HG03097 (cell line): ENCODE results near the gene COPE.
"Not testable (repeated sequence)": the region's sequence is repeated elsewhere in the genome, so short reads cannot be mapped to it uniquely, and the experiment has no call there.

Source experiments
- ATAC-seq: cut with Tn5 transposase; IDR thresholded peaks from one replicate; pipeline ENCODE4 v1.9.1; 2021; ENCODE audit not compliant: unreplicated experiment, low FRiP score

The COPE gene

DNA sequence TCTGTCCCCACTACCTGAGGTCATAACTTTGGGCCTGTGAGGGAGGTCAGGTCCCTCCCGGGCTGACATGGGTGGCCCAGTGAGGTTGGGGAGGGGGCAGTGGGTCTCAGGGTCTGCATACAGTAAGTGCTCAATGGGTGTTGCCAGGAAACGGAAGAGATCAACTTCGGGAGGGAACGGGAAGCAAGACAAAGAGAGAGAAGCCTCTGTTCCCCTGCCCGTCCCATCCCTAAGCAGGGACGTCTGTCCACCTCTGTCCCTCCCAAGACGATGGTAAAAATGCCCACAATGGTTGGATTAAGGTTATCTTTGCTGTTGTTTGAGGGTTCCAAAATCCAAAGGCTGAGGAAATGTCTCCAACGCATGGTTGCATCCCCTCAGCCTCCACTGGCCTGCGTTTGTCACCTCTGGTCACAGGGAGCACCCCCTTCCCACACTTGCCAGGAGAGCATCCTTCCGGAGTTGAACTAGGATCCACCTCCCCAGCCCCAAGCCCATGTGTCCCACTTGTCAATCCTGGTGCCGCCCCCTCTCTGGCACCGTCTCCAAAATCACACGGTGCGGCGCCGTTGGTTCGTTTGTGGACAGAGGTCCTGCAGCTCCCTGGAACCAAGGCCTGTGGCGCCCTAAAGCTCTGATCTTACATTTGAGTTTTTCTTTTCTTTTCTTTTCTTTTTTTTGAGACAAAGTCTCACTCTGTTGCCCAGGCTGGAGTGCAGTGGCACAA is 22.6 kb upstream of the COPE start:
- no peak for ATAC-seq

DNA sequence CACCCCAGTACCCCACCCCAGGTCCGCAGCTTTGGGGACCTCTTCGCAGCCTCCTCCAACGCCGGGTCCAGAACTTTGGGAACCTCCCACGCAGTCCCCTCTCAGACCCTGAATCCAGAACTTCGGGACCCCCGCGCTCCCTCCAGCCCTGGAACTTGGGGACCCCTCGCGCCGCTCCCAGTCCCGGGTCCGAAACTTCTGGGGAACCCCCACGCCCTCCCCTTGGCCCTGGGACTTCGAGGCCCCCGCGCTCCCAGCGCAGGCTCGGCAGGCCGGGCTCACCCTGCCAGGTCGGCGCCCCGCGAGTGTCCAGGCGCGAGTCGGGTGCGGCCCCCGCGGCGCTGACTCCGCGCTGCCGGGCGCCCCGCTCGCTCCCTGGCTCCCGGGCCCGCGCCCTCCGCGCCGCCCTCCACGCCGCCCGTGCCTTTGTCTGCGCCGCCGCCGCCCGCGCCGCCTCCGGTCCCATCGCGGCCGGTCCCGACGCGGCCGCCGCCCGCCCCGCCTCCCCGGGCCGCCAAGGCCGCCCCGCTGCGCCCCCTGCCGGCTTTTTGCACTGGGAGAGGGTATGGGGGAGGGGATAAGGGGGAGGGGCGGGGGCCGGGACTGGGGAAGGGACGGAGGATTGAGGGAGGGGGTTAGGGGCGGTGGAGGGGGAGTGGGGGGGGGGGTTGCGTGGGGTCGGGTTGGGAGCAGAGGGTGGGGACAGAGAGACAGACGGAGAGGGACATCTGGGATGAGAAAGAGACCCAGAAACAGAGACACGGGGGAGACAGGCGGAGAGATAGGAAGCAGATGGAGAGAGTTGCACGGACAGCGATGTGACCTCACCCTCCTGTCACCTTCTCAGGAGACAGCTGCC is 21.8 kb upstream of the COPE start, which contains the start of gene HOMER3:
Gene HOMER3 (minus strand): TSS at position 449 of the 859 bp plus-strand sequence. CDS start 2,235 bp downstream, outside the sequence.
- no peak for ATAC-seq

DNA sequence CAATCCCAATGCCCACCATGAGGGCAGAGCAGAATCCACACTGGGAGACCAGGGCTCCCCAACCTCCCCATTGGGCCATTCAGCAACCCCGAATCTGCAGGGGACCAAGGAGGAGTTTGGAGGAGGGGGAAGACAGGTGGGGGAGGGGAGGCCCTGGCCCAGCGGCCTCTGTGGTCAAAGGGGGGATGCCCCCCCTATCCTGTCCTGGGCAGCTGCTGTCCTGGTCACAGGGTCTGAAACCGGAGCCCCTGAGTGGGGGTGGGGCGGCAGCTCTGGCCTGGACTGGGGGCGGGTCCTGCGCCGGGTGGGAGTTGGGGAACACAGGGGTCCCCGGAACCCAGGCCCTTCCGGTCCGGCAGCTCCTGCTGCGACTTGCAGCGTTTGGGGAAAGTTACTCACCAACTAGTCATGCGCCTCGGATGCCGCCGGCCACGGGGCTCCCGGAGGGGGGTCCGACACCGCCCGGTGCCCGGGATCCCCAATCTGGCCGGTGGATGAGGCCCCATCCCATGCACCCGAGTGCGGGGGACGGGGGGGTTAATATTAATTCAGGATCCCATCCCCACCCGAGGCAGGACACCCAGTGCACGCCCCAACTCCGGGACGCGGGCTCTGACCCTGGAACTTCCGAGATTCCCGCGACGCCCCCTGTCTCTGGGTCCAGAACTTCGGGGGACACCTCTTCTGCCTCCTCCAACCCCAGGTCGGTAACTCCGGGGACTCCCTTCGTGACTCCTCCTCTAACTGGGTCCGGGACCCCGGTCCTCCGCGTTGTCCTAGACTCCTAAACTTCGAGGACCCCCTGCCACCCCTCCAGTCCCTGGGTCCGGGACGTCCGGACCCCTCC is 21.0 kb upstream of the COPE start:
- ATAC-seq = no peak

DNA sequence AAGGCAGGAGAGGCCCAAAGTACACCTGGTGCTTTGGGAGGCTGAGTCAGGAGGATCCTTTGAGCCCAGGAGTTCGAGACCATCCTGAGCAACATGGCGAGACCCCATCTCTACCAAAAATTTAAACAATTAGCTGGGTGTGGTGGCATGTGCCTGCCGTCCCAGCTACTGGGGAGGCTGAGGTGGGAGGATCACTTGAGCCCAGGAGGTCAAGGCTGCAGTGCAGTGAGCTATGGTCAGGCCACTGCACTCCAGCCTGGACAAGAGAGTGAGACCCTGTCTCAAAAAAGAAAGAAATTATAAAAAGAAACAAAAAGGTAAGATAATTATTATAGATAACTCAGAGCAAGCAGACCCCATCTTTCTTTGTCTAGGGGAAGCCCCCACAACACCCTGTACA is 20.0 kb upstream of the COPE start:
- ATAC-seq = no peak

DNA sequence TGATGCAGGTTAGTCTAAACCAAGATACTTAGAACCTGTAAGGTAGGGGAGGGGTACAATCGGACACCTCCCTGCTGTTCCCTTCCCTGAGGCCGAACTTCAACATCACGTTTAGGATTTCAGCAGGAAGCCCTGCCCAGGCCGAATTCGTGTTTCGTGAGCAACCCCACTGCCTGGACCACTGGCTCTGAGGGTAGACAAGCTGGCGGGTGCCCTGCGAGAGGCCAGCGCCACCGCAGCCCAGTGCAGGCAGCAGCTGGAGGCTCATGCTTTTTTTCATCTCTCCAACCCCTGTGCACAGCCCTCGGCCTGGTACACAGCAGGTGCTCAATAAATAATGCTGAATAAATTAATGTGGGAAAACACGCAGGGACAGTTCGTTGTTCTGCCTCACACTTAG is 14.1 kb upstream of the COPE start:
- no peak for ATAC-seq

DNA sequence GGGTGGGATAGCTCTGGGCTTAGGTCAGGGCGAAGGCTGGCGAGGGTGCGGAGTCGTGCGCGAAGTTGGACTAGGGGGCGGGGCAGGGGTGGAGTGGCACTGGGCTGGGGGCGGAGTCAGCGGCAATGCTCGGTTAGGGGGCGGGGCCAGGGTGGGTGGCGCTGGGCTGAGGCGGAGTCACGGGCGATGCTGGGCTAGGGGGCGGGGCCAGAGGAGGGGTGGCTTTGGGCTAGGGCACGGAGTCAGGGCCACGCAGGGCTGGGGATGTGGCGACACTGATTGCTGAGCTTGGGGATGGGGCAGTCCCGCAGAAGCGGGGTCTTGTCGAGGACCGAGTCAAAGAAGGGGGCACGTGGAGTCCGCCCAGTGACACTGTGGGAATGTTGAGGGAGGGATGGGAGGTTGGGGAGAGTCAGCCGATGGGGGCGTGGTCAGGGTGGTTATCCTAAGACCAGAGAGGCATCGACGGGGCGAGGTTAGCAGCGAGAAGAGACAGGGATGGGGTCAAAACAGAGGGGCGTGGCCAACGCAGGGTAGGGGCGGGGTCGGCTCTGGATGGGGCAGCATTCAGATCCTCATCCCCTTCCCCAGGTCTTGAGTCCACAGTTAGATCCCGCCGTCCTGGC is 13.1 kb upstream of the COPE start:
- ATAC-seq = no peak

DNA sequence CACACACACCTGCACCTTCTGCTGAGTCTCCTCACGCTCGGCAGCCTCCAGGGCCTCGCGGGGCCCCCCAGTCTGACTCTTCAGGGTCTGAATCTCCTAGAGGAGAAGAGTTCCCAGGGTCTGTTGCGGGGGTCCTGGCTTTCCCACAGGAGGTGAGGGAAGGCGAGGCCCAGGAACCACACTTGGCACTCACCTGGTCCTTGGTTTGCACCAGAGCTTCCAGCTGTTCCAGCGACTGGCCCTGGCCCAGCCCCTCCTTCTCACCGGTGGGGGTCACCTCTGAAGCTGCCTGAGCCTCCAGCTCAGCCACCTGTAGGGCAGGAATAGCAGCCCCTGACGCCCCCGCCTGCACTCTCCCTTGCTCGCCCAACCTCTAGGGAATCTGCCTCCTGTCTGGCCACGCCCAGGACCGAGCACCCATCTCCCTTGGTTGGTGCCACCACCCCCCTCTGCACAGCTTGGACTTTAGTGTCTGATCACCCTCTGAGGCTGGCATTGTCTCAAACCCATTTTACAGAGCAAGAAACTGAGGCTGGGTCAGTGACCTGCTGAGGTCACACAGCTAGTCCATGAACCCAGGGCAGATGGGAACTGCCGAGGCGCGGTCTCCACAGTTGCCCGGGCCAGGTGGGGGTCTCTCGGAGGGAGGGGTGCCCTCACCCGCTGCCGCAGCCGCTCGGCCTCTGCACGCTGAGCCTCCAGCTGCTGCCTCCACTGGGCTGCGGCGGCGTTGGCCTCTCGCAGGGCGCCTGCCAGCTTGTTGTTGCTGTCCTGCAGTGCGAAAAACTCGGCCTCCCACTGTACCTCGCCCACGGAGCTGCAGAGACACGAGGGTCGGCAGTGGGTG is 12.4 kb upstream of the COPE start:
- ATAC-seq = no peak

DNA sequence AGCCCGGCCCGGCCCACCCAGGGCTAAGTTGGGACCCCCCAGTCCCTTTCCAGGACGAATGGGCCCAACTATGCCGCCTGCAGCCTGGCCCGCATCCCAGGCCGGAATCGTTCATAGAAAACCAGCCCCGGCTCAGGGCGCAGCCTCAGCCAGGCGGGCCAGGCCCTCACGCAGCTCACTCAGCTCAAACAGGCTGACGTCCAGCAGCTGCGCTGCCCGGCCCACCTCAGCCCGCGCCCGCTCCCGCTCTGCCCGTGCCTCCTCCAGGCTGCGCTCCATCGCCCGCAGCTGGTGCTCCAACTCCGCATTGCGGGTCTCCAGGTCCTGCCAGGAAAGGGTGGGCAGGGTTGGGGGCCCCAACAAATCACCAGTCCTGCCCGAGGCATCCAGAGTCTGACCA is 10.1 kb upstream of the COPE start:
- no peak for ATAC-seq

DNA sequence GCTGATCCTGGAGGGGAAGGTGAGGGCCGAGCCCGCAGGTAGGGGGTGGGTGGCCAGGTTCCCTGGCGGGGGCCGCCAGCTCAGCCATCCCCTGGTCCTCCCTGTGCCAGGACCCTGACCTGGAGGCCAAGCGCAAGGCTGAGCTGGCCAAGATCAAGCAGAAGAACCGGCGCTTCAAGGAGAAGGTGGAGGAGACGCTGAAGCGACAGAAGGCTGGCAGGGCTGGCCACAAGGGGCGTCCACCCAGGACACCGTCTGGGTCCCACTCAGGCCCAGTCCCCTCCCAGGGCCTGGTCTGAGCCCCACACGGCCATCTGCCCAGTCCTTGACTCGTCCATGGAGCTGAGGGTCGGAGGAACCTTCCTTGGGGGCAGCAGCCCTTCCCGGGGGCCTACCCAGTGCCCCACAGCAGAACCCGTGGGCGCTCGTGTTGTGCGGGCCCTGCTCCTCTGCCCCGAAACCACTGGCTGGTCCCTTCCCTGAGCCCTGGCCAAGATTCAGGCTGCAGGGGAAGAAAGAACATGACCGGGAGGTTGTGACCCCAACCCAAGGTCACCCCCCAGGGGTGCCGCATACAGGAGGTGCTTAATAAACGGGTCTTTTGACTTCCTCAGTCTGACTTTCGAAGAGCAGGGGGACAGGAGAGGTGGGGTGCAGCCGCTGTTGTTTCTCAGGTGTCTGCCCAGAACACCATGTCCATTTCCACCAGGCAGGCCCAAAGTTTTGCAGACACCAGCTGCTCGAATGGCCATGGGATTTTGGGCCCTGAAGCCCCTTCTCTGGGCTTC is 9.0 kb upstream of the COPE start:
- no peak for ATAC-seq

DNA sequence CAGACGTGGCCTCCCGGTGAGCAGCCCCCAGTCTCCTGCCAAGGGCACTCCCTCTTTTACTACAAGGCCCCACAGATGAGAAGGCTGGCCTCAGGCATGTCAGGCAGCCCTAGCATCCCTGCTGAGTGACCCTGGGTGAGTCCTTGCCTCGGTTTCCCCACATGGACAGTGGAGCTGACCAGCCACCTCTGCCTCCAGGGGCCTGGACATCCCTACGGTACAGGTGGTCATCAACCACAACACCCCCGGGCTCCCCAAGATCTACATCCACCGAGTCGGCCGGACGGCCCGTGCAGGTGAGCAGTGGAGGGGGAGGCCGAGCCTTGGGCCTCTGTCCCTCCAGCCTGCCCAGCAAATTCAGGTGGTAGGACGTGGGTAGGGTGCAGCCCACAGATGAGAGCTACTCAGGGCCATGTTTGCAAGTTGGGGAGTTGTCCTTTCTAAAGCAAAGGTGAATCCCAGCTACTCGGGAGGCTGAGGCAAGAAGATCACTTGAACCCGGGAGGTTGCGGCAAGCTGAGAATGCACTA is 5.6 kb upstream of the COPE start:
- no peak for ATAC-seq

DNA sequence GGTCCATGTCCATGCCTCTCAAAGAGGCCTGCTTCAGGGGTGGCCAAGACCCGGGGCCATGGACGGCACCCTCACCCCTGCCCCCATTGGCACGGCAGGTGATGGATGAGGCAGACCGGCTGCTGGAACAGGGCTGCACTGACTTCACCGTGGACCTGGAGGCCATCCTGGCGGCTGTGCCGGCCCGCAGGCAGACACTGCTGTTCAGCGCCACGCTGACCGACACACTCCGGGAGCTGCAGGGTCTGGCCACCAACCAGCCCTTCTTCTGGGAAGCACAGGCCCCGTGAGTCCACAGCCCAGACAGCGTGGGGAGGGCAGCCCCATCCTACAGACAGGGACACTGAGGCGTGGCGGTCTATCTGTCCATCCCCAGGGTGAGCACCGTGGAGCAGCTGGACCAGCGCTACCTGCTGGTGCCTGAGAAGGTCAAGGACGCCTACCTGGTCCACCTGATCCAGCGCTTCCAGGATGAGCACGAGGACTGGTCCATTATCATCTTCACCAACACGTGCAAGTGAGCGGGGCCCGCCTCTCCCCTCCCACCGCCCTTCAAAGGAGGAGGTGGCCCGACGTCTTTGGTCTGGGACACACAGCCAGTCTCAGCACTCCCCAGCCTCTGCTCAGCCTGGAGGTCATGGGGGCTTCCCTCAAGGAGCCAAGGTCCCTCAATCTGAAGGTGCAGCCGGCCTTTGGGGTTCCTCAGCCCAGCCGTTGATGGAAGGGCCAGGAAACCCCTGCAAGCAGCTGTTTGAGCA is 3.2 kb upstream of the COPE start:
- ATAC-seq = no peak

DNA sequence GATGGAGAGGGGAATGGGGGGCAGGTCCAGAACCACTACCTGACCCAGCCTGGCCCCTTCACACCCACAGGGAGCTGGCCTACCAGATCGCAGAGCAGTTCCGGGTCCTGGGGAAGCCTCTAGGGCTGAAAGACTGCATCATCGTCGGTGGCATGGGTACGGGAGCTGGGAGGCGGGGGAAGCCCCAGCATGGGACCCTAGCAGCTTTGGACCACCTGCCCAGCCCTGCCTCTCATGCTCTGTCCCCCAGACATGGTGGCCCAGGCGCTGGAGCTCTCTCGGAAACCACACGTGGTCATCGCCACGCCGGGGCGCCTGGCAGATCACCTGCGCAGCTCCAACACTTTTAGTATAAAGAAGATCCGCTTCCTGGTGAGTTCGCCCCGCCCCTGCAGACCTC is 2.4 kb upstream of the COPE start:
- no peak for ATAC-seq

DNA sequence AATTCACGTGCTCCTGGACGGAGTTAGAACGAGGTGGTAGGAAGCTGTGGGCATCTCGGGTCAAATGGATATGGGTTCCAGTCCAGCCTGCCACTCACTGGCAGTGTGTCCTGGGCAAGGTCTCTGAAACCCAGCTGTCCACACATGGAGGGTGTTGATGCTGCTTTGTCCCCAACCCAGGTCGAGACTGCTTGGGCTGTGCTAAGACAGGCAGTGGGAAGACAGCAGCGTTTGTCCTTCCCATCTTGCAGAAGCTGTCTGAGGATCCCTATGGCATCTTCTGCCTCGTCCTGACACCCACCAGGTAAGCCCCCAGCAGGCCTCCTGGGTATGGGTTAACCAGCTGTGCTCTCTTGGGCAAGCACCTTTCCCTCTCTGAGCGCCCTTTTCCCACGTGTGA is 1.2 kb upstream of the COPE start:
- no peak for ATAC-seq

DNA sequence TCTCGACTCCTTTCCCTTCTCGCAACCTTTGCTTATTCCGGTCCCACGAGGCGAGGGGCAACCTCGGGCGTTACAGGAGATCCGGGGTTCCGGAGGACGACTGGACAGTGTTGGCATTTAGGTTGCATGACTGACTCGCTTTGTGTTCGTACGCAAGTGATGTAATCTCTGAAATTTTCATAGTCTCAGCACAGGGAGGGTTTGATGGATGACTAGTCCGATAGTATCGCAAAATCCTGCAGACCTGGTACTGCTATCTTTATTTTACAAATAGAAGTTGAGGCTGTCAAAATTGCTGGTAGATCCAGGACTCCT is 670 bp upstream of the COPE start:
- ATAC-seq = no peak

DNA sequence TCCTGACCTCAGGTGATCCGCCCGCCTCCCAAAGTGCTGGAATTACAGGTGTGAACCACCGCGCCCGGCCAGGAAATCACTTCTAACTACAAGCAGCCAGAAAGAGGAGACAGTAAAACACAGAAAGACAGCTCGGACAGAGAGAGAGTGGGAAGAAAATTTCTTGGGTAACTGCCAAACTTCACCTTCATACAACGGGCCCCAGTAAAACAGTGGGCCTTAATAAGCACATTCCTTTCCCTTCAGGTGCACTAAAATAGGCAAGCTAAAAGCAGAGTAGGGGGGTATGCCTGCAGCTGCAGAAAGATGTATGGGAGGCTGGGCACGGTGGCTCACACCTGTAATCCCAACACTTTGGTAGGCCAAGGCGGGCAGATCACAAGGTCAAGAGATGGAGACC is 1.6 kb downstream of the COPE start:
- ATAC-seq = not testable (repeated sequence)

DNA sequence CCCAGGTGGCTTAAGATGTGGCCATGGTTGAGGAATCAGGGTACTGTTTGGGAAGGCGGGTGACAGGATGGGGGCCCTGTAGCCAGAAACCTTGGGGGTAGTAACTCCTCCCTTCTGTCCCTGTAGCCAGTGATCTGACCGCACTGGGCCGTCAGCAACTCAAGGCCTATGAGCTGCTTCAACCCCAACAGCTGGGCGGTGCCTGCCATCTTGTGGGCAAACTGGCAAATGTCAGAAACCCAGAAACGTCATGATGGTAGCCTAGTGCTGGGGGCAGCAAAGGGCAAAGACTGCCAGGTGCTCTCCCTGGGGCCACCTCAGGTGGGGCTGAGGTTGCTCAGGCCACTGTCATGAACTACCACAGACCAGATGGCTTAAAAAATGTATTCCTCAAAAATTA is 3.5 kb downstream of the COPE start:
- ATAC-seq = no peak

DNA sequence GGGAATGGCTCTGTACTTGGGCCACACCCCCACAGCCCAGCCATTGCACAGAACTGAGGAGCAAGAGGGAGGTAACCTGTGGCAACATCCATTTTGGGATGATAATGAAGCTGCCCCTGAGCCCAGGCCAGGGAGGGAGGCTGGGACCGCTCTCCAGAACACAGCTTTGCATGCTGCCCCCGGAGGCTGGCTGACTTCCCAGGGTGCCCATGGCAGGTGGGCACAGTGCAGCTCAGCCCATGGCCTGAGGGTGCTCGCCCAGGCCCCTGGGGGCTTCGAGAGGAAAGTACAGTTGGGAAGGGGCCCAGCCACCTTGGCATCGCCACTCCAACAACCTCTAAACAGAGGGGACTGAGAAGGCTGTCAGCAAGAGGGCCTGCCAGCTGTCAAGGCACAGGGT is 5.7 kb downstream of the COPE start:
- ATAC-seq = no peak

DNA sequence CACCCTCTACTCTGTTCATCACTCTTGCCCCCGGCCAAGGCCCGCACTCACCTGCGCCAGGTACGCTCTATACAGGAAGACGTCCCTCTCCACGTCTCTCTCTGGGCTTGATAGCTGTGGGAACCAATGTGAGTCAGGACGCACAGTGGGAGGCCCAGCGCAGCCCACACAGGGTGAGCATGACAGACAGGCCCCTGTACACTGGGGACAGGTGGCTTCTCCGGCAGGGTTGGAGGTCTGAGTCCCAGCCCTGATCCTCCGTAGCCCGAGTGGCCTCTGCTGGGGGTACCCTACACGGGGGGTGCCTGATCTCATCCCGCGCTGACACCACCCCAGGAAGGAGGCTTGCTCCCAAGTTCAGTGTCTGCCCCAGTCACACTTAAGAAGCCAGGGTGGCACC is 6.3 kb downstream of the COPE start:
- no peak for ATAC-seq
